ENCODE measurements around the gene BRAT1.
"Not testable (repeated sequence)": the region's sequence is repeated elsewhere in the genome, so short reads cannot be mapped to it uniquely, and the experiment has no call there.

GRCh38 chr7:2533566-2533965, 21.8 kb downstream of the BRAT1 start:
- TF ChIP-seq, protein P1, sequence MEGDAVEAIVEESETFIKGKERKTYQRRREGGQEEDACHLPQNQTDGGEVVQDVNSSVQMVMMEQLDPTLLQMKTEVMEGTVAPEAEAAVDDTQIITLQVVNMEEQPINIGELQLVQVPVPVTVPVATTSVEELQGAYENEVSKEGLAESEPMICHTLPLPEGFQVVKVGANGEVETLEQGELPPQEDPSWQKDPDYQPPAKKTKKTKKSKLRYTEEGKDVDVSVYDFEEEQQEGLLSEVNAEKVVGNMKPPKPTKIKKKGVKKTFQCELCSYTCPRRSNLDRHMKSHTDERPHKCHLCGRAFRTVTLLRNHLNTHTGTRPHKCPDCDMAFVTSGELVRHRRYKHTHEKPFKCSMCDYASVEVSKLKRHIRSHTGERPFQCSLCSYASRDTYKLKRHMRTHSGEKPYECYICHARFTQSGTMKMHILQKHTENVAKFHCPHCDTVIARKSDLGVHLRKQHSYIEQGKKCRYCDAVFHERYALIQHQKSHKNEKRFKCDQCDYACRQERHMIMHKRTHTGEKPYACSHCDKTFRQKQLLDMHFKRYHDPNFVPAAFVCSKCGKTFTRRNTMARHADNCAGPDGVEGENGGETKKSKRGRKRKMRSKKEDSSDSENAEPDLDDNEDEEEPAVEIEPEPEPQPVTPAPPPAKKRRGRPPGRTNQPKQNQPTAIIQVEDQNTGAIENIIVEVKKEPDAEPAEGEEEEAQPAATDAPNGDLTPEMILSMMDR (IDR thresholded peaks at IDR 0.05; ENCODE audit: poor library complexity): not testable (repeated sequence)
- TF ChIP-seq EZH2phosphoT487 (IDR thresholded peaks at IDR 0.05; ENCODE audit: low read depth, severe bottlenecking, unreplicated experiment); EZH2 (IDR thresholded peaks at IDR 0.05; ENCODE audit: borderline replicate concordance): not testable (repeated sequence)

Measured in hepatocyte (in vitro differentiated cells).